ENCODE results near the gene SLC12A5. TPM values are rescaled to one million over a fixed set of nuclear protein-coding genes. Genes with fewer than 3 reads are reported as not detected.

Gene SLC12A5
- total and polyA plus RNA-seq, 9 of the 15 experiments (the other 6 are each of a cell fraction or from before 2014, with no cell fraction given), result 0.36 to 7.5 (median 2.1) TPM

DNA sequence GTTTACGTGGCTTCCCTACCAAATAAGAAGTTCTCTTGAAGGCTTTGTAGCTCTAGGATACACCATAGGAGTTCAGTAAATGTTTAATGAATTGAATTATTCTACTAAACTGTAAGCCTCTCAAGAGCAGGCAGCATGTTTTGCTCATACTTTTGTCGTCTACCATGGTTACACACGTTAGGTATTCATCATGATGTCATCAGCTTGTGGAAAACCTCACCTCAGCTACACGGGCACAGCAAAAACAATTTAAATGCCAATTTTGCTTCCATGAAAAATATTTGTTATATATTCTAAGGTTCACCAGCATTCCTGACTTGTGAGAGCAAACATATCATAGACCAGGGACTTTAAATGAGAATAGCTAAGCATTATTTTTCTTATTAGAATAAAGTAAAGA is 44.0 kb downstream of the SLC12A5 start (continued):
- TF ChIP-seq, protein P1, sequence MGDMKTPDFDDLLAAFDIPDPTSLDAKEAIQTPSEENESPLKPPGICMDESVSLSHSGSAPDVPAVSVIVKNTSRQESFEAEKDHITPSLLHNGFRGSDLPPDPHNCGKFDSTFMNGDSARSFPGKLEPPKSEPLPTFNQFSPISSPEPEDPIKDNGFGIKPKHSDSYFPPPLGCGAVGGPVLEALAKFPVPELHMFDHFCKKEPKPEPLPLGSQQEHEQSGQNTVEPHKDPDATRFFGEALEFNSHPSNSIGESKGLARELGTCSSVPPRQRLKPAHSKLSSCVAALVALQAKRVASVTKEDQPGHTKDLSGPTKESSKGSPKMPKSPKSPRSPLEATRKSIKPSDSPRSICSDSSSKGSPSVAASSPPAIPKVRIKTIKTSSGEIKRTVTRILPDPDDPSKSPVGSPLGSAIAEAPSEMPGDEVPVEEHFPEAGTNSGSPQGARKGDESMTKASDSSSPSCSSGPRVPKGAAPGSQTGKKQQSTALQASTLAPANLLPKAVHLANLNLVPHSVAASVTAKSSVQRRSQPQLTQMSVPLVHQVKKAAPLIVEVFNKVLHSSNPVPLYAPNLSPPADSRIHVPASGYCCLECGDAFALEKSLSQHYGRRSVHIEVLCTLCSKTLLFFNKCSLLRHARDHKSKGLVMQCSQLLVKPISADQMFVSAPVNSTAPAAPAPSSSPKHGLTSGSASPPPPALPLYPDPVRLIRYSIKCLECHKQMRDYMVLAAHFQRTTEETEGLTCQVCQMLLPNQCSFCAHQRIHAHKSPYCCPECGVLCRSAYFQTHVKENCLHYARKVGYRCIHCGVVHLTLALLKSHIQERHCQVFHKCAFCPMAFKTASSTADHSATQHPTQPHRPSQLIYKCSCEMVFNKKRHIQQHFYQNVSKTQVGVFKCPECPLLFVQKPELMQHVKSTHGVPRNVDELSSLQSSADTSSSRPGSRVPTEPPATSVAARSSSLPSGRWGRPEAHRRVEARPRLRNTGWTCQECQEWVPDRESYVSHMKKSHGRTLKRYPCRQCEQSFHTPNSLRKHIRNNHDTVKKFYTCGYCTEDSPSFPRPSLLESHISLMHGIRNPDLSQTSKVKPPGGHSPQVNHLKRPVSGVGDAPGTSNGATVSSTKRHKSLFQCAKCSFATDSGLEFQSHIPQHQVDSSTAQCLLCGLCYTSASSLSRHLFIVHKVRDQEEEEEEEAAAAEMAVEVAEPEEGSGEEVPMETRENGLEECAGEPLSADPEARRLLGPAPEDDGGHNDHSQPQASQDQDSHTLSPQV (IDR thresholded peaks at IDR 0.05), result no peak
- no peak for TF ChIP-seq NR2C2 (CRISPR knock-in tag; IDR thresholded peaks at IDR 0.05)
- no peak for TF ChIP-seq NR2C2 (tag; IDR thresholded peaks at IDR 0.05)
- no peak for TF ChIP-seq ZSCAN29 (IDR thresholded peaks at IDR 0.05)
- TF ChIP-seq, protein P2, sequence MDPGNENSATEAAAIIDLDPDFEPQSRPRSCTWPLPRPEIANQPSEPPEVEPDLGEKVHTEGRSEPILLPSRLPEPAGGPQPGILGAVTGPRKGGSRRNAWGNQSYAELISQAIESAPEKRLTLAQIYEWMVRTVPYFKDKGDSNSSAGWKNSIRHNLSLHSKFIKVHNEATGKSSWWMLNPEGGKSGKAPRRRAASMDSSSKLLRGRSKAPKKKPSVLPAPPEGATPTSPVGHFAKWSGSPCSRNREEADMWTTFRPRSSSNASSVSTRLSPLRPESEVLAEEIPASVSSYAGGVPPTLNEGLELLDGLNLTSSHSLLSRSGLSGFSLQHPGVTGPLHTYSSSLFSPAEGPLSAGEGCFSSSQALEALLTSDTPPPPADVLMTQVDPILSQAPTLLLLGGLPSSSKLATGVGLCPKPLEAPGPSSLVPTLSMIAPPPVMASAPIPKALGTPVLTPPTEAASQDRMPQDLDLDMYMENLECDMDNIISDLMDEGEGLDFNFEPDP (CRISPR knock-in tag; IDR thresholded peaks at IDR 0.05), result no peak
- TF ChIP-seq HOXB6 (CRISPR knock-in tag; IDR thresholded peaks at IDR 0.05; ENCODE audit: borderline replicate concordance), result no peak
- TF ChIP-seq RBFOX2 (IDR thresholded peaks at IDR 0.05; ENCODE audit: low read depth, low read length), result no peak
- no peak for TF ChIP-seq POLR2H (tag; IDR thresholded peaks at IDR 0.05; ENCODE audit: low read depth)

Measured in K562 (cell line).